DMS79 (cell line): ENCODE results near the gene ZG16B.
A peak's percentile ranks its signal among the peaks of the same experiment; 100 is the strongest.

ENCODE experiments used
- DNase-seq: peaks from one replicate; lab custom pipeline; 2025; lab: John Stamatoyannopoulos, UW

ZG16B gene

DNA sequence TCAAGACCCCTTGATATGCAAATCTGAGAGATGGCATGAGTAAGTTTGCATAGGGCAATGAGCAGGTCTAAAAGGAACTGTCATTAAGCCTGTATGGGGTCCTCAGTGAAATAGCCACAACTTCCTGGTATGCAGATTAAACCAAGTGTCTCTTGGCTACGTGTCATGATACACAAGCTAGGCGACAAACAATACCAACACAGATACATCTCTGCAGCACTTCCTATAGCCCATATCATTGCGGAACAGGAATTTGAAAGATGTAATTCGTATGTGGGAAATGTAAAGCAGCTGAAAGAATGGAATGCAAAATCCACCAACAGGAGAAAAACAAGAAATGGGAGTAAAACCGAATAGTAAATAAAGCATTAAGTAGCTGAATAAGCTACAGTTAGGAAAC is 15.0 kb downstream of the ZG16B start:
- no peak for DNase-seq

- no peak for DNase-seq
Measured at GRCh38 chr16:2846511-2847310, 16.6 kb downstream of the ZG16B start.

- no peak for DNase-seq
Measured at GRCh38 chr16:2848933-2849725, 19.0 kb downstream of the ZG16B start.

DNA sequence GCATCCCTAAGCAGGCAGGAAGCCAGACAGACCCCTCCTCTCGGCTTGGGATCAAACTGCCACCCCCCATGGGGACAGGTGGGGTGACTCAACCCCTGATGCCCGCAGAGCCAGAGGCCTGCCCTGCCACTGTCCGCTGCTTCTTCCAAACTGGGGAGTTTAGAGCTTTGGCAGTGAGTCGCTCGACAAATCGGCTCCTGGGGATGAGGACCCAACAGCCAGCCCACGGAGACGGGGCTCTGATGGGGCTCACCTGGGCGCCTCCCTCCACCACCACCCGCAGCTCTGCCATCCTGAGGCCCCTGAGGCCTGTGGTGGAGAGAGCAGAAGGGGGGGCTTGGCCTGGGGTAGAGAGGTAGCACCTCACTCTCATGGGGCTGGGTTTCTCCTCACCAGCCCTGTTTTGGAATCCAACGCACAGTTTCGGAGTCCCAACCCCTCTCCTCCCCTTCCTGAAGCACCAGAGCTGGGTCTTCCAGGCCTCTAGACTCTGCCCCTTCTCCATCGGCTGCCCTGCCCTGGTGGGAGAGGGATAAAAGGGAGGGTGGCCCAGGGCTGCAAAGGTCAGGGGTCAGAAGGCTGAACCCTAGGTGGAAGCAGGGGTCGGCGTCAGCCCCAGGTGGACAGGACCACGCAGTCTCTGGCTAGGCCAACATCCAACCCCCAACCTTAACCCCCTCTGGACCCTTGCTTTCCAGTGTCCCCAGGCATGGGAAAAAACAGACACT is 22.1 kb downstream of the ZG16B start:
- no peak for DNase-seq

DNA sequence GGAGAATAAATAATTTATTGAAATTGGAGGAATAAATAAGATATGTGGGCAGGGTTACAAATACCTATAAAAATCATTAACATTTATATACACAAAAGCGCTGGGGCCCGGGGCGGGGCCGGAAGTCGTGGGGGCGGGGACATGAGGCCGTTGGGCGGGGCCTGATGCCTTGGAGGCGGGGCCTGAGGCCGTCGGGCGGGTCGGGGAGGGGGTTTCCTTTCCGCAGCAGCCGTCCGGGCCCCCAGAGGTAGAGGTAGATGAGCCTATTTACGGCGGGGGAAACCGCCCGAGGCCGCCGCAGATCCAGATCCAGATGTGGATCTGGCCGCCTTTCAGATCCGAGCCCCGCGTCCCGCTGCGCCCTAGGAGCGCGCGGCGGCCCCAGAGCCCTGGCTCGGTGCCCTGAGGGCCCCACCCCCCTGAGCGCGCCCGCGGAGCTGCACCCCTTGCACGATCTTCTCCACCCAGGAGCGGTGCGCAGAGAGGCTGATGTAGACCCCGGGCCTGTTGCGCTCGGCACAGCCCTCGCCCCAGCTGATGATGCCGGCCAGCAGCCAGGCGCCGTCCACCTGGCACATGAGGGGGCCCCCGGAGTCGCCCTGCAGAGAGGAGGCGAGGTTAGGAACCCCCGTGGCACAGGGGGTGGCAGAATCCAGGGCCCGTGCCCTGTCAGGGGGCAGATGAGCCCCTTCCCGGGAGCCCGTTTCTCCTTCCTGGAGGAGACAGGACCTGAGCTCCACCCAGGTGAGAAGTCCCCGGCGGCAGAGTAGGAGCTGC is 22.8 kb downstream of the ZG16B start:
- no peak for DNase-seq

- DNase-seq: no peak
Measured at GRCh38 chr16:2853531-2854073, 23.5 kb downstream of the ZG16B start.

GRCh38 chr16:2854700-2855309 is 24.7 kb downstream of the ZG16B start:
- DNase-seq: no peak

- DNase-seq: no peak
Measured at GRCh38 chr16:2855536-2855935, 25.4 kb downstream of the ZG16B start.

- no peak for DNase-seq
Measured at GRCh38 chr16:2856061-2856670, 26.1 kb downstream of the ZG16B start.

- no peak for DNase-seq
Measured at GRCh38 chr16:2856686-2857450, 26.8 kb downstream of the ZG16B start.

DNA sequence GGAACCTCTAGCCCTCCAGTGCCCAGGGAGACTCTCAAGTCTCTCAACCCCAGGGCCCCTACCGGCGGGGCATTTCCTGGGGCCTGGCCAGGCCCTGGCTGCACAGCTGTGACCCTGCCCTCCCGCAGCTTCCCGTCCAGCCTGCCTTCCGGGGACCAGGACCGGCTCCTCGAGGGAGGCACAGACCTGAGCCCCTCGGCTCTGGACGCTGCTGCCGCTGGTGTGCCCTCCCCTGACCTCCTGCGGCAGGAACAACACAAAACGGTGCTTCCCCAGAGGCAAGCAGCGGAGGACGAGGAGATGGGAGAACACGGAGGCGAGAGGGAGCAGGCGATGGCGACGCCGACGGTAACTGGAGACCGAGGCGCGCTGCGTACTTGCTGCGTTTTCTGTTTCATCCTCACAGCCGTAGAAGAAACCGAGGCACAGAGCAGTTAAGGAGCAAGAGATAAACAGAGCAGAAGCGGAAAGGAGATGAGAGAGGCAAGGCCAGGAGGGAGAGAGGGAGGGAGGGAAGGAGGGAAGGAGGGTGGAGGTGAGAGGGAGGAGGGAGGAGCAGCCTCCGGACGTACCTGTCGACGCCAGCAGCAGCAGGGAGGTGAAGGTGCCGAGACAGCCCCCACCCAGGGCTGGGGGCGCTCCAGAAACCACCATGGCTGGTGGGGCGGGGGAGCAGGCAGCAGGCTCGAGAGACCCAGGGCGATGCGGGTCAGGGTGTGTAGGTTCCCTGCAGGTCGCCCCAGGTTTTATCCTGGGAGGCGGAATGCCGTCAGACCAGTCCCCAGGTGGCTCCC is 27.5 kb downstream of the ZG16B start, which contains the start of gene PRSS22:
Gene PRSS22, minus strand, starts transcription at position 720 of the 794 bp plus-strand sequence. Its CDS starts 66 bp downstream, at position 654.
- DNase-seq: no peak

GRCh38 chr16:2858245-2859025 is 28.3 kb downstream of the ZG16B start:
- peak; percentile 73 for DNase-seq

- DNase-seq: no peak
Measured at GRCh38 chr16:2859686-2860265, 29.7 kb downstream of the ZG16B start.

- DNase-seq: no peak
Measured at GRCh38 chr16:2860826-2861567, 30.9 kb downstream of the ZG16B start.

DNA sequence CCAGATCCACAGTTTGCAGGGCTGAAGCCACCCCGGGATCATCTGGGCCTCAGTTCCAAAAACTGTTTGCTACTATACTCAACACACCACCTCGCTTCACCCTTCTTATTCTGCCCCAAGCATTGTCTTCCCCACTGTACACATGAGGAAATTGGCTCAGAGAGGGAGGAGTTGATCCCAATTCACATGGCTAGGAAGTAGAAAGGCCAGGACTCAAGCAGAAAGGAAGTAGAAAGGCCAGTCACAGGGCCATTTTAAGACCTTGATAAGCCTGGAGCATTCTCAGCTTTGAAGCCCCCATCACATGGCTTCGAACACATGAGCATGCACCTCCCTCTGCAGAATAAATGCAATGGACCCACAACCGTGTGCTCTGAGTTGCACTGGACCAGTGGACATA is 35.5 kb downstream of the ZG16B start:
- DNase-seq: no peak

DNA sequence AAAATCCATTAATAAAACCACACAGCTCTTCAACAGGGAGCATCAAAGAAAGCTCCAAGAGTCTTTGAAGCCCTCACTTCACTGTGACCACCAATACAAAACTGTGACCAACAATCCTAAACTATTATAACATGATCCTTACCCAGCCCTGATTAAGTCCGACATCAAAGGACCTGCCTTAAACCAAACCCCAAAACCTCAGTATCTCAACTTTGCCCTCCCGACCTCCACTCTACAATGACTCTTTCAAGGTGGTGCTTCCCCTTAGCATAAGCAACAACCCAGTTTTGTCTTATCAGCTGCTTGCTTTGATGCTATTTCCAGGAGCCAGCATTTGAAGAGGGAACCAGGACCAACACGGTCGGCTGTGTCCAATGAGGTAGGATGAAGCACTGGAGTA is 36.3 kb downstream of the ZG16B start:
- no peak for DNase-seq

- DNase-seq: no peak
Measured at GRCh38 chr16:2867661-2867986, 37.5 kb downstream of the ZG16B start.
